PC-3 (cell line): ENCODE measurements around the gene SETDB1.
"Not testable (repeated sequence)": the region's sequence is repeated elsewhere in the genome, so short reads cannot be mapped to it uniquely, and the experiment has no call there.

Experiments
- CTCF ChIP-seq: fragments of 300-600 bp; sonication (generic); conservative IDR thresholded peaks from 2 replicates; pipeline ENCODE4 v1.5.1; 2017; ENCODE audit warnings: antibody characterized with exemption, low read depth, mild to moderate bottlenecking, low read length
- EZH2 ChIP-seq: fragments of 300-600 bp; sonication (generic); IDR thresholded peaks from one replicate; pipeline ENCODE4 v1.6.1; 2017; ENCODE audit warnings: antibody characterized with exemption, mild to moderate bottlenecking, low read length; ENCODE audit not compliant: unreplicated experiment

- not testable (repeated sequence) for TF ChIP-seq CTCF, EZH2
Measured at GRCh38 chr1:150883121-150883520, 43.0 kb upstream of the SETDB1 start.
